Raji (cell line): ENCODE results near the gene SHISAL2B.

Experiments
- POLR2A ChIP-seq: IDR thresholded peaks from 2 replicates; pipeline ENCODE4 v1.6.1; 2011; ENCODE audit warnings: low read depth, low read length, control low read depth; ENCODE audit not compliant: insufficient read depth

The SHISAL2B gene

GRCh38 chr5:64690417-64691151, at the start of gene SHISAL2B:
SHISAL2B (plus strand) TSS chr5:64690503; CDS start chr5:64690624, 121 bp downstream.
- TF ChIP-seq POLR2A, result no peak

- no peak for TF ChIP-seq POLR2A
These were observed 45.5 kb upstream of the SHISAL2B start for GRCh38 chr5:64644831-64645230.

GRCh38 chr5:64646169-64646568, 44.1 kb upstream of the SHISAL2B start:
- TF ChIP-seq POLR2A, result no peak

GRCh38 chr5:64649512-64649911, 40.8 kb upstream of the SHISAL2B start:
- no peak for TF ChIP-seq POLR2A

- no peak for TF ChIP-seq POLR2A
These were observed 36.3 kb upstream of the SHISAL2B start for GRCh38 chr5:64653766-64654560.

GRCh38 chr5:64654561-64654938, 35.8 kb upstream of the SHISAL2B start:
- no peak for TF ChIP-seq POLR2A

GRCh38 chr5:64655596-64655995, 34.7 kb upstream of the SHISAL2B start:
- TF ChIP-seq POLR2A, result no peak

- no peak for TF ChIP-seq POLR2A
These were observed 31.0 kb upstream of the SHISAL2B start for GRCh38 chr5:64659289-64659688.

- TF ChIP-seq POLR2A, result no peak
These were observed 25.1 kb upstream of the SHISAL2B start for GRCh38 chr5:64665243-64665642.

- no peak for TF ChIP-seq POLR2A
These were observed 24.2 kb upstream of the SHISAL2B start for GRCh38 chr5:64666078-64666477.

- no peak for TF ChIP-seq POLR2A
These were observed 23.2 kb upstream of the SHISAL2B start for GRCh38 chr5:64667068-64667467.

GRCh38 chr5:64670277-64670676, 20.0 kb upstream of the SHISAL2B start:
- no peak for TF ChIP-seq POLR2A

GRCh38 chr5:64671678-64672077, 18.6 kb upstream of the SHISAL2B start:
- no peak for TF ChIP-seq POLR2A

- TF ChIP-seq POLR2A, result no peak
These were observed 11.9 kb upstream of the SHISAL2B start for GRCh38 chr5:64678374-64678773.

GRCh38 chr5:64680289-64680688, 10.0 kb upstream of the SHISAL2B start:
- TF ChIP-seq POLR2A, result no peak

- TF ChIP-seq POLR2A, result no peak
These were observed 7.7 kb upstream of the SHISAL2B start for GRCh38 chr5:64682608-64683007.
